Measurements from ENCODE around the gene ZNF211. TPM values are rescaled to one million over a fixed set of nuclear protein-coding genes. Genes with fewer than 3 reads are reported as not detected.
A peak's percentile ranks its signal among the peaks of the same experiment; 100 is the strongest.

ZNF211 gene
- 19.2 TPM for polyA plus RNA-seq (2013, experiment 1 of 2)
- 15.5 TPM for polyA plus RNA-seq (2013, experiment 2 of 2)

- peak within 1 kb of the TSS; percentile 80 for H3K4me3 ChIP-seq (ENCODE audit: extremely low read depth, insufficient read depth, low read length, poor library complexity, severe bottlenecking)
- no peak within 1 kb of the TSS for H3K27ac ChIP-seq (ENCODE audit: low read depth, low read length, severe bottlenecking)
- peaks cover 16% of the 10 kb centered on the region for H3K9me3 ChIP-seq (ENCODE audit: control insufficient read depth, low read length)
- WGBS, 2 experiments (ENCODE audit: insufficient coverage in 2 of 2) = 2% methylated on average over 49 to 59 of the region's 59 CpGs
- peaks cover 55% of the 10 kb centered on the region for H3K36me3 ChIP-seq (ENCODE audit: control insufficient read depth, insufficient read depth, low read length)
- H3K4me1 ChIP-seq (ENCODE audit: control insufficient read depth, insufficient read depth, low read length, poor library complexity, severe bottlenecking) = no peaks in the 10 kb centered on the region
Measured at GRCh38 chr19:57632987-57633831, at the start of gene ZNF211. Gene ZNF211 (plus strand): TSS chr19:57633168. CDS start chr19:57633347, 179 bp downstream.

GRCh38 chr19:57583521-57584416 lies 49.2 kb upstream of the ZNF211 start, which contains the start of gene ZIK1:
Gene ZIK1 (plus strand): TSS chr19:57584145. CDS start chr19:57584357, 212 bp downstream.
- Histone ChIP-seq H3K4me1 (ENCODE audit: control insufficient read depth, insufficient read depth, low read length, poor library complexity, severe bottlenecking) (peaks cover 3% of the 10 kb centered on the region), H3K9me3 (ENCODE audit: control insufficient read depth, low read length) (peaks cover 63% of the 10 kb centered on the region), H3K36me3 (ENCODE audit: control insufficient read depth, insufficient read depth, low read length) (peaks cover 41% of the 10 kb centered on the region), H3K27ac (ENCODE audit: low read depth, low read length, severe bottlenecking) (peak within 1 kb of the TSS; percentile 77), H3K4me3 (ENCODE audit: extremely low read depth, insufficient read depth, low read length, poor library complexity, severe bottlenecking) (peak within 1 kb of the TSS; percentile 73)
- WGBS, 2 experiments (ENCODE audit: insufficient coverage in 2 of 2) = 6 to 7% methylated on average over 66 to 75 of the region's 76 CpGs

DNA sequence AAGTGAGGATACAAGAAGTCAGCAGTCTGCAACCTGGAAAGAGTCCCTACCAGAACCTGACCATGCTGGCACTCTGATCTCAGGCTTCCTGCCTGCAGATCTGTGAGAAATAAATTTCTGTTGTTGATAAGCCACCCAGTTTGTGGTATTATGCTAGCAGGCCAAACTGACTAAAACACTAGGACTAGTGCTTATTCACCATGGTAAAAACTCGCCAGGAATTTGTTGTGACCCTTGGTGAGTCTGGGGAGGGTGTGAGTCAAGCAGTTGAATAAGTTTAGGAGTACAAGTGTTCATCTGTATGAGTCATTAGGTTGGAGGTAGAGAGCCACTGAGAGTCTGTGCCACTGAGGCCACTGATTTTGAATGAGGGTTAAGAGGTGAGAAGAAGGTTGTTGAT lies 45.4 kb upstream of the ZNF211 start:
- WGBS, 2 experiments (ENCODE audit: insufficient coverage in 2 of 2) = 89 to 91% methylated on average over 1 of the region's 1 CpG
- no peak overlapping the region for H3K27ac ChIP-seq (ENCODE audit: low read depth, low read length, severe bottlenecking)
- H3K36me3 ChIP-seq (ENCODE audit: control insufficient read depth, insufficient read depth, low read length) = peaks cover 79% of the 10 kb centered on the region

DNA sequence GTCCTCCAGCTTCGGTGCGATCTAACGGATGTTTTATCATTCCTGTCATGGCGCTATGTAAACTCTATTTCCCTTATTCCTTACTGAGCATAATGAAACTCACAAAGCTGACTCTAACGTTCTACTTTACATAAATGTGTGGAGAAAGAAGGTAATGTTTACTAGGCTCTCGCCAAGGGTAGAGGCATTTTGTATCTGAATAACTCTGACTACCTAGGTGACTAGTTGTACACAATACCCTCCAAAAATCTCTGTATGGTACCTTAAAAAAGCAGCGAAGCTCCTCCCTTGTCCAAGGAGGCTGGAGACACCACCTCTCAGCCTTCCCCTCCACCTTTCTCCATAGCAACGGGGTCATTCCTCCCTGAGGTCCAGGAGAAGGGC lies 33.6 kb upstream of the ZNF211 start:
- Histone ChIP-seq H3K27ac (ENCODE audit: low read depth, low read length, severe bottlenecking) (no peak overlapping the region), H3K9me3 (ENCODE audit: control insufficient read depth, low read length) (peaks cover 17% of the 10 kb centered on the region), H3K4me3 (ENCODE audit: extremely low read depth, insufficient read depth, low read length, poor library complexity, severe bottlenecking) (peak overlapping the region; percentile 89), H3K4me1 (ENCODE audit: control insufficient read depth, insufficient read depth, low read length, poor library complexity, severe bottlenecking) (no peaks in the 10 kb centered on the region), H3K36me3 (ENCODE audit: control insufficient read depth, insufficient read depth, low read length) (peaks cover 8% of the 10 kb centered on the region)
- 13 to 79% methylated on average over 2 to 4 of the region's 8 CpGs for WGBS, 2 experiments (ENCODE audit: insufficient coverage in 2 of 2)

More for the DNA sequence above, 45.4 kb upstream of the ZNF211 start:
- H3K4me3 ChIP-seq (ENCODE audit: extremely low read depth, insufficient read depth, low read length, poor library complexity, severe bottlenecking) = no peak overlapping the region
- peaks cover 58% of the 10 kb centered on the region for H3K9me3 ChIP-seq (ENCODE audit: control insufficient read depth, low read length)
- peaks cover 3% of the 10 kb centered on the region for H3K4me1 ChIP-seq (ENCODE audit: control insufficient read depth, insufficient read depth, low read length, poor library complexity, severe bottlenecking)

DNA sequence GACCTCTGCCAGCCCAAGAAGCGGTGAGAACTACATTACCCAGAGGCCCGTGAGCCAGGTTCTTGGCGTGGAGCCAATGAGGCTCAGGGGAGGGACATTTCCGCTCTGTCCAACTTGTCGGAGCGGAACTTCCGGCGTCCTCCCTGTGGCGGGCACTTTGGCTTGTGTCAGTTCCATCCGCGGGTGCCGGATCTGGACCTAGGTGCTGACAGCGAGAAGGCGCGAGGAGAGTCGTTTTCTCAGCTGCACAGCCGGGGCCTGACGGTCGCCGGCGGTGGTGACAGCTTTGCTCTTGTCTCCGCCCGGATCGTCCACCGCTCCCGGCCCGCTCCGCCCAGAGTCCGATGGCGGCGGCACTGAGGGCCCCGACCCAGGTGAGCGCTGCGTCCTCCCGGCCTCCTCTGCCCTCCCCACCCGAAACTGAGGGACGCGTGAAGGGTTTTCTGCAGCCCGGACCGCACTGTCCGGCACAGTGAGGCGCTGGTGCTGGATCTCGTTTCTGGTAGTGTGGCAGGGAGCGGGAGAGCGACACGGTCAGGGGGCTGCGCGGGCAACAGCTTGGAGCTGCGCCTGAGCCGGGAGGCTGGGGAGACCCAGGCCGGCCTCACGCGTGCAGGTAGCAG lies 33.1 kb upstream of the ZNF211 start, which contains the start of gene ZNF530:
Gene ZNF530 (plus strand): TSS at position 125 of the 623 bp plus-strand sequence. CDS start 4,461 bp downstream, outside the sequence.
- Histone ChIP-seq H3K4me1 (ENCODE audit: control insufficient read depth, insufficient read depth, low read length, poor library complexity, severe bottlenecking) (no peaks in the 10 kb centered on the region), H3K27ac (ENCODE audit: low read depth, low read length, severe bottlenecking) (no peak within 1 kb of the TSS), H3K4me3 (ENCODE audit: extremely low read depth, insufficient read depth, low read length, poor library complexity, severe bottlenecking) (peak within 1 kb of the TSS; percentile 89), H3K9me3 (ENCODE audit: control insufficient read depth, low read length) (peaks cover 17% of the 10 kb centered on the region), H3K36me3 (ENCODE audit: control insufficient read depth, insufficient read depth, low read length) (peaks cover 11% of the 10 kb centered on the region)
- 1% methylated on average over 40 to 53 of the region's 53 CpGs for WGBS, 2 experiments (ENCODE audit: insufficient coverage in 2 of 2)

DNA sequence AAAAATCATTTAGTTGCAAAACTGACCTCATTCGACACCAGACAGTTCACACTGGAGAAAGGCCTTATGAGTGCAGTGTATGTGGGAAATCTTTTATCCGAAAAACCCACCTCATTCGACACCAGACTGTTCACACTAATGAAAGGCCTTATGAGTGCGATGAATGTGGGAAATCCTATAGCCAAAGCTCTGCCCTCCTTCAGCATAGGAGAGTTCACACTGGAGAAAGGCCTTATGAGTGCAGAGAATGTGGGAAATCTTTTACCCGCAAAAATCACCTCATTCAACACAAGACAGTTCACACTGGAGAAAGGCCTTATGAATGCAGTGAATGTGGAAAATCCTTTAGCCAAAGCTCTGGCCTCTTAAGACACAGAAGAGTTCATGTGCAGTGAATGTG lies 26.0 kb upstream of the ZNF211 start:
- WGBS, 2 experiments (ENCODE audit: insufficient coverage in 2 of 2) = 92 to 100% methylated on average over 1 to 2 of the region's 5 CpGs
- Histone ChIP-seq H3K4me1 (ENCODE audit: control insufficient read depth, insufficient read depth, low read length, poor library complexity, severe bottlenecking) (no peaks in the 10 kb centered on the region), H3K36me3 (ENCODE audit: control insufficient read depth, insufficient read depth, low read length) (peaks cover 35% of the 10 kb centered on the region), H3K4me3 (ENCODE audit: extremely low read depth, insufficient read depth, low read length, poor library complexity, severe bottlenecking) (no peak overlapping the region), H3K9me3 (ENCODE audit: control insufficient read depth, low read length) (peaks cover 6% of the 10 kb centered on the region), H3K27ac (ENCODE audit: low read depth, low read length, severe bottlenecking) (no peak overlapping the region)

GRCh38 chr19:57611113-57611512 lies 21.9 kb upstream of the ZNF211 start:
- H3K9me3 ChIP-seq (ENCODE audit: control insufficient read depth, low read length) = peaks cover 15% of the 10 kb centered on the region
- H3K4me3 ChIP-seq (ENCODE audit: extremely low read depth, insufficient read depth, low read length, poor library complexity, severe bottlenecking) = no peak overlapping the region
- H3K36me3 ChIP-seq (ENCODE audit: control insufficient read depth, insufficient read depth, low read length) = peaks cover 29% of the 10 kb centered on the region
- 85 to 88% methylated on average over 2 to 3 of the region's 4 CpGs for WGBS, 2 experiments (ENCODE audit: insufficient coverage in 2 of 2)
- no peak overlapping the region for H3K27ac ChIP-seq (ENCODE audit: low read depth, low read length, severe bottlenecking)
- no peaks in the 10 kb centered on the region for H3K4me1 ChIP-seq (ENCODE audit: control insufficient read depth, insufficient read depth, low read length, poor library complexity, severe bottlenecking)

GRCh38 chr19:57613941-57614743 lies 18.8 kb upstream of the ZNF211 start, which contains the start of gene ZNF134:
Gene ZNF134 (plus strand): TSS chr19:57614242. CDS start chr19:57619469, 5,227 bp downstream.
- Histone ChIP-seq H3K27ac (ENCODE audit: low read depth, low read length, severe bottlenecking) (no peak within 1 kb of the TSS), H3K36me3 (ENCODE audit: control insufficient read depth, insufficient read depth, low read length) (peaks cover 44% of the 10 kb centered on the region), H3K4me3 (ENCODE audit: extremely low read depth, insufficient read depth, low read length, poor library complexity, severe bottlenecking) (peak within 1 kb of the TSS; percentile 97), H3K4me1 (ENCODE audit: control insufficient read depth, insufficient read depth, low read length, poor library complexity, severe bottlenecking) (no peaks in the 10 kb centered on the region), H3K9me3 (ENCODE audit: control insufficient read depth, low read length) (peaks cover 44% of the 10 kb centered on the region)
- 0 to 3% methylated on average over 43 to 61 of the region's 64 CpGs for WGBS, 2 experiments (ENCODE audit: insufficient coverage in 2 of 2)

GRCh38 chr19:57615346-57615745 lies 17.6 kb upstream of the ZNF211 start:
- peak overlapping the region; percentile 97 for H3K4me3 ChIP-seq (ENCODE audit: extremely low read depth, insufficient read depth, low read length, poor library complexity, severe bottlenecking)
- no CpG with 5 or more reads among the region's 3 CpGs for WGBS, 2 experiments (ENCODE audit: insufficient coverage in 2 of 2)
- H3K4me1 ChIP-seq (ENCODE audit: control insufficient read depth, insufficient read depth, low read length, poor library complexity, severe bottlenecking) = no peaks in the 10 kb centered on the region
- peaks cover 56% of the 10 kb centered on the region for H3K9me3 ChIP-seq (ENCODE audit: control insufficient read depth, low read length)
- peaks cover 56% of the 10 kb centered on the region for H3K36me3 ChIP-seq (ENCODE audit: control insufficient read depth, insufficient read depth, low read length)
- no peak overlapping the region for H3K27ac ChIP-seq (ENCODE audit: low read depth, low read length, severe bottlenecking)

All from mesodermal cell (in vitro differentiated cells).